Measurements from ENCODE around the gene PCK2.

Gene PCK2

GRCh38 chr14:24121210-24121609 is 27.1 kb downstream of the PCK2 start:
- no peak for DNase-seq

GRCh38 chr14:24122416-24122815 is 28.3 kb downstream of the PCK2 start:
- DNase-seq = no peak

GRCh38 chr14:24122898-24123297 is 28.8 kb downstream of the PCK2 start:
- DNase-seq = no peak

- DNase-seq = no peak
These were observed 29.6 kb downstream of the PCK2 start for GRCh38 chr14:24123424-24124417.

- DNase-seq = no peak
These were observed 32.8 kb downstream of the PCK2 start for GRCh38 chr14:24126939-24127338.

- DNase-seq = no peak
These were observed 33.6 kb downstream of the PCK2 start for GRCh38 chr14:24127673-24128072.

- no peak for DNase-seq
These were observed 35.4 kb downstream of the PCK2 start for GRCh38 chr14:24129410-24129998.

GRCh38 chr14:24130380-24130716 is 36.2 kb downstream of the PCK2 start, which contains the start of gene FITM1:
Gene FITM1 (plus strand): TSS chr14:24130659. CDS start chr14:24131564, 905 bp downstream.
- DNase-seq = no peak

- no peak for DNase-seq
These were observed 36.8 kb downstream of the PCK2 start for GRCh38 chr14:24130717-24131548.

GRCh38 chr14:24131549-24131966 is 37.4 kb downstream of the PCK2 start:
- no peak for DNase-seq

- DNase-seq = peak; percentile 32
These were observed 38.1 kb downstream of the PCK2 start for GRCh38 chr14:24132061-24132685.

- DNase-seq = no peak
These were observed 38.9 kb downstream of the PCK2 start for GRCh38 chr14:24132976-24133375.

- DNase-seq = no peak
These were observed 39.6 kb downstream of the PCK2 start for GRCh38 chr14:24133735-24134134.

- DNase-seq = no peak
These were observed 41.4 kb downstream of the PCK2 start for GRCh38 chr14:24135584-24135833.

GRCh38 chr14:24135834-24136683 is 41.9 kb downstream of the PCK2 start, which contains the start of gene PSME1:
Gene PSME1 (plus strand): TSS chr14:24136194. CDS start chr14:24136263, 69 bp downstream.
- DNase-seq = peak; percentile 90

- DNase-seq = no peak
These were observed 42.8 kb downstream of the PCK2 start for GRCh38 chr14:24136684-24137528.

- no peak for DNase-seq
These were observed 43.7 kb downstream of the PCK2 start for GRCh38 chr14:24137529-24138395.

GRCh38 chr14:24138396-24139271 is 44.5 kb downstream of the PCK2 start:
- DNase-seq = no peak

Data from central memory CD4-positive, alpha-beta T cell (primary cell).